H1 (cell line): ENCODE data around the gene SRSF9. TPM values are rescaled to one million over a fixed set of nuclear protein-coding genes. Genes with fewer than 3 reads are reported as not detected.

Source experiments
- CTCF ChIA-PET: fragments of 300-600 bp; sonication (Branson Sonifier 250); formaldehyde crosslinking; loops from one replicate; lab custom pipeline; 2021; ENCODE audit not compliant: partially characterized antibody; lab: Charles Lee
- POLR2A ChIA-PET: fragments of 300-600 bp; sonication (Branson Sonifier 250); formaldehyde crosslinking; loops from one replicate; lab custom pipeline; 2021; ENCODE audit warnings: inconsistent platforms; ENCODE audit not compliant: partially characterized antibody; lab: Charles Lee
- DNase-seq, 2 experiments: peaks; one replicate each; pipeline versions ENCODE4 v3.0.0 to v3.0.0-alpha.2; 2010 to 2022; ENCODE audit warnings: low spot score in 2 of 2, low read depth in 1 of 2, mixed read lengths in 1 of 2
- FAIRE-seq: peaks from 2 replicates; lab custom pipeline; 2011; peaks lifted over from hg19 to GRCh38; lab: Jason Lieb, UNC
- H2AFZ ChIP-seq: 2 replicates; pipeline ENCODE4 v1.8.1; 2012; ENCODE audit warnings: low read length, inconsistent platforms
- H2AK5ac ChIP-seq: 2 replicates; pipeline ENCODE4 v1.6.1; 2013; ENCODE audit warnings: low read depth, low read length
- H2BK120ac ChIP-seq: replicated peaks from 2 replicates; pipeline ENCODE3; 2013; ENCODE audit warnings: low read depth, low read length, inconsistent platforms
- H2BK12ac ChIP-seq: 2 replicates; pipeline ENCODE4 v1.6.1; 2013; ENCODE audit warnings: low read depth, low read length
- H2BK15ac ChIP-seq: 2 replicates; pipeline ENCODE4 v1.6.1; 2013; ENCODE audit warnings: low read length
- H2BK20ac ChIP-seq: 2 replicates; pipeline ENCODE4 v1.6.1; 2013; ENCODE audit warnings: low read length
- H2BK5ac ChIP-seq: 2 replicates; pipeline ENCODE4 v1.6.1; 2013; ENCODE audit warnings: low read depth, low read length
- H3K14ac ChIP-seq: 2 replicates; pipeline ENCODE4 v1.6.1; 2013; ENCODE audit warnings: inconsistent platforms; ENCODE audit not compliant: insufficient read length
- H3K18ac ChIP-seq: 2 replicates; pipeline ENCODE4 v1.6.1; 2013; ENCODE audit warnings: low read length; ENCODE audit errors: extremely low read depth
- H3K23ac ChIP-seq: 2 replicates; pipeline ENCODE4 v1.6.1; 2013; ENCODE audit warnings: inconsistent platforms; ENCODE audit not compliant: insufficient read length
- H3K23me2 ChIP-seq: 2 replicates; pipeline ENCODE4 v1.6.1; 2013; ENCODE audit warnings: low read depth, low read length
- H3K27ac ChIP-seq: 2 replicates; pipeline ENCODE4 v1.6.1; 2011; ENCODE audit warnings: low read depth, low read length, inconsistent platforms
- H3K27me3 ChIP-seq, 4 experiments: replicated peaks in 1 of 4; 1 replicate in 1 of 4; 2 replicates in 3 of 4; pipeline versions ENCODE4 v1.6.1 to v1.8.1; 2011 to 2013; ENCODE audit warnings: low read length in 3 of 4, mild to moderate bottlenecking in 3 of 4, inconsistent platforms in 2 of 4, mixed read lengths in 2 of 4, moderate library complexity in 1 of 4; ENCODE audit not compliant: control insufficient read depth in 3 of 4, insufficient read depth in 3 of 4; ENCODE audit errors: extremely low read depth in 1 of 4
- H3K36me3 ChIP-seq, 4 experiments: 2 replicates each; pipeline versions ENCODE4 v1.6.1 to v1.8.1; 2011 to 2013; ENCODE audit warnings: mild to moderate bottlenecking in 4 of 4, low read length in 3 of 4, moderate library complexity in 2 of 4, control low read depth in 1 of 4, inconsistent platforms in 1 of 4; ENCODE audit not compliant: insufficient read depth in 4 of 4, control insufficient read depth in 2 of 4
- H3K4ac ChIP-seq: replicated peaks from 2 replicates; pipeline ENCODE3; 2013; ENCODE audit warnings: low read length, low read depth, mixed read lengths, inconsistent platforms; ENCODE audit not compliant: insufficient read length
- H3K4me1 ChIP-seq, 4 experiments: replicated peaks in 1 of 4; 1 replicate in 1 of 4; 2 replicates in 3 of 4; pipeline versions ENCODE4 v1.6.1 to v1.8.1; 2011 to 2013; ENCODE audit warnings: low read length in 3 of 4, inconsistent platforms in 2 of 4, mixed read lengths in 1 of 4; ENCODE audit not compliant: insufficient read depth in 4 of 4, control insufficient read depth in 3 of 4
- H3K4me2 ChIP-seq, 2 experiments: 2 replicates each; pipeline versions ENCODE4 v1.6.1 to v1.8.1; 2011 to 2013; ENCODE audit warnings: low read depth in 2 of 2, low read length in 2 of 2, control low read depth in 1 of 2, inconsistent platforms in 1 of 2, mild to moderate bottlenecking in 1 of 2; ENCODE audit not compliant: insufficient read depth in 1 of 2
- H3K4me3 ChIP-seq, 4 experiments: fragments of 200-600, 300-600 bp in 1 of 4; sonication (generic), shearing (Covaris generic), sonication (Bioruptor Twin) in 1 of 4; 2 replicates each; pipeline versions ENCODE4 v1.5.1 to v1.8.1; 2011 to 2016; ENCODE audit warnings: low read length in 4 of 4, low read depth in 3 of 4, control low read depth in 2 of 4, inconsistent platforms in 2 of 4, mild to moderate bottlenecking in 2 of 4, mixed read lengths in 1 of 4, moderate library complexity in 1 of 4; ENCODE audit not compliant: insufficient read depth in 2 of 4; ENCODE audit errors: extremely low read depth in 1 of 4
- H3K56ac ChIP-seq: replicated peaks from 2 replicates; pipeline ENCODE3; 2013; ENCODE audit warnings: low read depth, mild to moderate bottlenecking, mixed read lengths, low read length, inconsistent platforms; ENCODE audit not compliant: insufficient read length
- H3K79me1 ChIP-seq: 2 replicates; pipeline ENCODE4 v1.6.1; 2013; ENCODE audit warnings: low read depth, low read length, control low read depth
- H3K79me2 ChIP-seq, 2 experiments: 2 replicates each; pipeline versions ENCODE4 v1.6.1 to v1.8.1; 2012 to 2013; ENCODE audit warnings: low read length in 2 of 2, mild to moderate bottlenecking in 2 of 2, inconsistent platforms in 1 of 2; ENCODE audit not compliant: insufficient read depth in 2 of 2, control insufficient read depth in 1 of 2
- H3K9ac ChIP-seq, 4 experiments: replicated peaks in 1 of 4; 1 replicate in 1 of 4; 2 replicates in 3 of 4; pipeline versions ENCODE4 v1.6.1 to v1.8.1; 2011 to 2013; ENCODE audit warnings: low read depth in 3 of 4, low read length in 3 of 4, control low read depth in 2 of 4, mild to moderate bottlenecking in 2 of 4, moderate library complexity in 2 of 4, inconsistent platforms in 1 of 4; ENCODE audit errors: extremely low read depth in 1 of 4
- H3K9me3 ChIP-seq, 2 experiments: 2 replicates each; pipeline versions ENCODE4 v1.6.1 to v1.8.1; 2012 to 2013; ENCODE audit warnings: mild to moderate bottlenecking in 2 of 2, moderate library complexity in 2 of 2, control low read depth in 1 of 2, inconsistent platforms in 1 of 2, low read depth in 1 of 2, low read length in 1 of 2, mixed read lengths in 1 of 2; ENCODE audit not compliant: insufficient read depth in 2 of 2
- H4K20me1 ChIP-seq, 2 experiments: replicated peaks in 1 of 2; 2 replicates each; pipeline versions ENCODE3 to v1.8.1; 2011 to 2013; ENCODE audit warnings: inconsistent platforms in 2 of 2, low read length in 2 of 2, mild to moderate bottlenecking in 1 of 2; ENCODE audit not compliant: insufficient read depth in 2 of 2, control insufficient read depth in 1 of 2
- H4K5ac ChIP-seq: 2 replicates; pipeline ENCODE4 v1.6.1; 2013; ENCODE audit warnings: low read length, low read depth, mixed read lengths, inconsistent platforms; ENCODE audit not compliant: insufficient read length
- H4K8ac ChIP-seq: 2 replicates; pipeline ENCODE4 v1.8.0; 2013; ENCODE audit warnings: mild to moderate bottlenecking, moderate library complexity, low read length, inconsistent platforms; ENCODE audit not compliant: insufficient read depth; ENCODE audit errors: extremely low read depth
- H4K91ac ChIP-seq: replicated peaks from 2 replicates; pipeline ENCODE3; 2013; ENCODE audit warnings: low read length, mixed read lengths, inconsistent platforms; ENCODE audit not compliant: insufficient read length
- CBX8 ChIP-seq: fragments of 300-800, 300-1000 bp; sonication (generic); IDR thresholded peaks from 2 replicates; pipeline ENCODE4 v1.7.1; 2016; ENCODE audit warnings: low read depth, low read length, borderline replicate concordance
- CEBPB ChIP-seq: IDR thresholded peaks from 2 replicates; pipeline ENCODE4 v1.6.1; 2012; ENCODE audit warnings: low read depth, low read length
- CHD2 ChIP-seq: IDR thresholded peaks from 2 replicates; pipeline ENCODE4 v1.6.1; 2012; ENCODE audit warnings: low read length, improper control_type of control experiment
- NRF1 ChIP-seq: IDR thresholded peaks from 2 replicates; pipeline ENCODE4 v1.6.1; 2011; ENCODE audit warnings: mild to moderate bottlenecking, low read depth, low read length, improper control_type of control experiment
- SAP30 ChIP-seq: fragments of 300-600 bp; sonication (generic); IDR thresholded peaks from 2 replicates; pipeline ENCODE4 v1.7.1; 2012; ENCODE audit warnings: low read length, moderate library complexity, mild to moderate bottlenecking, inconsistent platforms; ENCODE audit not compliant: insufficient read depth, insufficient replicate concordance
- SIRT6 ChIP-seq: IDR thresholded peaks from one replicate; pipeline ENCODE4 v1.7.1; 2012; ENCODE audit warnings: low read length, inconsistent platforms
- TAF1 ChIP-seq: IDR thresholded peaks from 2 replicates; pipeline ENCODE4 v1.6.1; 2011; ENCODE audit warnings: mild to moderate bottlenecking, low read depth, low read length
- USF2 ChIP-seq: IDR thresholded peaks from 2 replicates; pipeline ENCODE4 v1.6.1; 2011; ENCODE audit warnings: low read length, improper control_type of control experiment
- WGBS, 2 experiments: shearing (Covaris generic) in 1 of 2; methylation state at CpG; one replicate each; pipeline versions ENCODE4 v1.1.6 to v1.1.7; 2013 to 2015; ENCODE audit warnings: low lambda C conversion rate in 2 of 2, mixed read lengths in 2 of 2, inconsistent platforms in 1 of 2, low coverage in 1 of 2, missing lambda C conversion rate in 1 of 2; ENCODE audit not compliant: insufficient replicate concordance in 2 of 2, insufficient coverage in 1 of 2, insufficient read length in 1 of 2; ENCODE audit errors: extremely low coverage in 1 of 2, missing lambda C conversion rate in 1 of 2; 5-methylcytosine and 5-hydroxymethylcytosine counted together
- polyA plus RNA-seq, 7 experiments: library from polyadenylated mRNA; depleted of rRNA in 3 of 7; stranded (reverse) in 5 of 7; unstranded in 2 of 7; fragments of >200 nt in 5 of 7; fragments of 200-250 nt in 2 of 7; gene quantifications; 1 replicate in 5 of 7; 2 replicates in 1 of 7; 4 replicates in 1 of 7; pipeline versions ENCODE4 v1.2.1 to v1.2.3, GENCODE V29; 2011 to 2013; ENCODE audit warnings: missing spikeins in 2 of 7, mixed read lengths in 2 of 7
- total RNA-seq: library from RNA; stranded (reverse); fragmentation: NEBNext Ultra II Directional; extraction: Animal tissue kit (Norgen Biotek cat#: 25700); gene quantifications from 2 replicates; pipeline ENCODE4 v1.2.1, GENCODE V29; 2021
- TF ChIP-seq, protein P1 (sequence below), 3 experiments: IDR thresholded peaks; 1 replicate in 2 of 3; 2 replicates in 1 of 3; pipeline versions ENCODE4 v1.5.1 to v1.6.1; 2011; ENCODE audit warnings: low read length in 3 of 3, mild to moderate bottlenecking in 3 of 3, inconsistent platforms in 2 of 3, low read depth in 1 of 3, moderate library complexity in 1 of 3; ENCODE audit not compliant: insufficient read depth in 1 of 3; ENCODE audit errors: control extremely low read depth in 1 of 3

SRSF9 gene
- total and polyA plus RNA-seq, 2 of the 8 experiments (the other 6 are each of a cell fraction or from before 2014, with no cell fraction given), result 172 to 304 TPM

- peak overlapping the region; percentile 76 to 97 (median 78) for H3K4me3 ChIP-seq
- H3K14ac ChIP-seq, result no peak overlapping the region
- CTCF ChIA-PET, result interaction anchor here (0.6 to 9.3 kb wide), 19 partner anchors 12 to 233 kb away, joined by 3 to 152 read pairs (median 4); partner anchors contain the start of genes COX6A1, DYNLL1, GATC and PLA2G1B
- H3K27ac ChIP-seq, result peak overlapping the region; percentile 72; the same call in 1 of the 2 replicates
- no peak overlapping the region for H2AK5ac ChIP-seq
- FAIRE-seq, result no peak
- POLR2A ChIA-PET, result interaction anchor here (0.6 to 18.7 kb wide), 26 partner anchors 8 to 449 kb away, joined by 3 to 365 read pairs (median 4); partner anchors contain the start of genes COX6A1, DYNLL1, GATC and RNF10
- H3K23me2 ChIP-seq, result peaks cover 5% of the 10 kb centered on the region
- peak overlapping the region; percentile 34 for H3K56ac ChIP-seq
- no peak overlapping the region for H2BK12ac ChIP-seq
- H2BK20ac ChIP-seq, result no peak overlapping the region
- peaks cover 22 to 30% (median 24%) of the 10 kb centered on the region in 4 experiments for H3K36me3 ChIP-seq
- H3K18ac ChIP-seq, result peak overlapping the region; percentile 73; the same call in 1 of the 2 replicates
- no peaks in the 10 kb centered on the region for H3K27me3 ChIP-seq
- H3K9ac ChIP-seq, result peak overlapping the region; percentile 57 to 75 (median 69); a peak in 5 of 7 replicates
- peaks cover 10 to 18% of the 10 kb centered on the region in 2 experiments for H4K20me1 ChIP-seq
- H2AFZ ChIP-seq, result no peak overlapping the region
- H3K79me1 ChIP-seq, result peaks cover 3% of the 10 kb centered on the region
- H2BK15ac ChIP-seq, result no peak overlapping the region
- no peak overlapping the region for H4K91ac ChIP-seq
- no peak overlapping the region for H2BK120ac ChIP-seq
- no peaks in the 10 kb centered on the region for H3K9me3 ChIP-seq
- peaks cover 0 to 49% of the 10 kb centered on the region in 2 experiments; a peak in 3 of 4 replicates for H3K79me2 ChIP-seq
- WGBS, 2 experiments, result 11% methylated on average over 23 of the region's 23 CpGs; no CpG with 5 or more reads in 1 of the 2 experiments
- DNase-seq, result peak in 1 of 2 experiments; percentile 59
- 0 out of 2 replicates have a peak overlapping the region, but pooled peaks have one; percentile 64 for H2BK5ac ChIP-seq
- H3K4ac ChIP-seq, result peak overlapping the region; percentile 20
- H4K5ac ChIP-seq, result no peak overlapping the region
- no peak overlapping the region; the same call in 1 of the 2 replicates for H4K8ac ChIP-seq
- H3K23ac ChIP-seq, result no peak overlapping the region
- peaks cover 0 to 5% (median 0%) of the 10 kb centered on the region in 4 experiments; a peak in 2 of 7 replicates for H3K4me1 ChIP-seq
- H3K4me2 ChIP-seq, result peak overlapping the region; percentile 78 to 83
- peak; percentile 88 for TF ChIP-seq SAP30
- TF ChIP-seq TAF1, result peak; percentile 32; the same call in 1 of the 2 replicates
- TF ChIP-seq USF2, result no peak
- no peak for TF ChIP-seq CEBPB
- TF ChIP-seq NRF1, result no peak
- TF ChIP-seq CBX8, result no peak
- no peak for TF ChIP-seq SIRT6
- TF ChIP-seq, protein P1, sequence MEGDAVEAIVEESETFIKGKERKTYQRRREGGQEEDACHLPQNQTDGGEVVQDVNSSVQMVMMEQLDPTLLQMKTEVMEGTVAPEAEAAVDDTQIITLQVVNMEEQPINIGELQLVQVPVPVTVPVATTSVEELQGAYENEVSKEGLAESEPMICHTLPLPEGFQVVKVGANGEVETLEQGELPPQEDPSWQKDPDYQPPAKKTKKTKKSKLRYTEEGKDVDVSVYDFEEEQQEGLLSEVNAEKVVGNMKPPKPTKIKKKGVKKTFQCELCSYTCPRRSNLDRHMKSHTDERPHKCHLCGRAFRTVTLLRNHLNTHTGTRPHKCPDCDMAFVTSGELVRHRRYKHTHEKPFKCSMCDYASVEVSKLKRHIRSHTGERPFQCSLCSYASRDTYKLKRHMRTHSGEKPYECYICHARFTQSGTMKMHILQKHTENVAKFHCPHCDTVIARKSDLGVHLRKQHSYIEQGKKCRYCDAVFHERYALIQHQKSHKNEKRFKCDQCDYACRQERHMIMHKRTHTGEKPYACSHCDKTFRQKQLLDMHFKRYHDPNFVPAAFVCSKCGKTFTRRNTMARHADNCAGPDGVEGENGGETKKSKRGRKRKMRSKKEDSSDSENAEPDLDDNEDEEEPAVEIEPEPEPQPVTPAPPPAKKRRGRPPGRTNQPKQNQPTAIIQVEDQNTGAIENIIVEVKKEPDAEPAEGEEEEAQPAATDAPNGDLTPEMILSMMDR (IDR thresholded peaks at IDR 0.05; ENCODE audit: control extremely low read depth in 1 of 3, insufficient read depth in 1 of 3, low read depth in 1 of 3, low read length in 3 of 3), result no peak
- no peak for TF ChIP-seq CHD2
Observed at GRCh38 chr12:120468325-120468820, 1.2 kb downstream of the SRSF9 start.
